ENCODE data around the gene PTCH1. TPM values are rescaled to one million over a fixed set of nuclear protein-coding genes. Genes with fewer than 3 reads are reported as not detected.

Gene PTCH1
- total RNA-seq, 1 experiment from 2014 or later: 6.6 TPM

DNA sequence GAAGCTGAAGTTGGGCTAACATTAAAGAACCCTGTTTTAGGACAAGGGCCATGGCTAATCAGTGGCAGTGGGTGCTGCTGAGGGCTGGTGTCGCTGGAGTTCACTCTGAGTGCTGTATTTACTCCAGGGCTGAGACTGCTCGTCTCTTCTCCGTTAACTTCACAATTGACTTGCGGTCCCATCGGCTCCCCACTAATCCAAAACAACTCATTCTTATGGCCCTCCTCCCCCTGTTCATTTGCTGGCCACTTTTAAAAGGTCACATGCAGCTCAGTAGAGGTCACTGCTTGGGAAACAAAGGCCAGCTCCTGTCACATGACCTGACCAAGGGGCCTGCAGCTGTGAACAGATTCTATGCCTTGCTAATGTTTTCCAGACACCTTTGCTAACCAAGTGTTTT is 38.4 kb downstream of the PTCH1 start:
- H3K9me3 ChIP-seq (ENCODE audit: control insufficient read depth, insufficient read depth, low read depth, low read length): no peaks in the 10 kb centered on the region
- TF ChIP-seq, protein P1, sequence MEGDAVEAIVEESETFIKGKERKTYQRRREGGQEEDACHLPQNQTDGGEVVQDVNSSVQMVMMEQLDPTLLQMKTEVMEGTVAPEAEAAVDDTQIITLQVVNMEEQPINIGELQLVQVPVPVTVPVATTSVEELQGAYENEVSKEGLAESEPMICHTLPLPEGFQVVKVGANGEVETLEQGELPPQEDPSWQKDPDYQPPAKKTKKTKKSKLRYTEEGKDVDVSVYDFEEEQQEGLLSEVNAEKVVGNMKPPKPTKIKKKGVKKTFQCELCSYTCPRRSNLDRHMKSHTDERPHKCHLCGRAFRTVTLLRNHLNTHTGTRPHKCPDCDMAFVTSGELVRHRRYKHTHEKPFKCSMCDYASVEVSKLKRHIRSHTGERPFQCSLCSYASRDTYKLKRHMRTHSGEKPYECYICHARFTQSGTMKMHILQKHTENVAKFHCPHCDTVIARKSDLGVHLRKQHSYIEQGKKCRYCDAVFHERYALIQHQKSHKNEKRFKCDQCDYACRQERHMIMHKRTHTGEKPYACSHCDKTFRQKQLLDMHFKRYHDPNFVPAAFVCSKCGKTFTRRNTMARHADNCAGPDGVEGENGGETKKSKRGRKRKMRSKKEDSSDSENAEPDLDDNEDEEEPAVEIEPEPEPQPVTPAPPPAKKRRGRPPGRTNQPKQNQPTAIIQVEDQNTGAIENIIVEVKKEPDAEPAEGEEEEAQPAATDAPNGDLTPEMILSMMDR (IDR thresholded peaks at IDR 0.05): no peak
- TF ChIP-seq SIN3A (IDR thresholded peaks at IDR 0.05; ENCODE audit: borderline replicate concordance, insufficient read depth, low read depth, low read length) (no peak), POLR2AphosphoS5 (IDR thresholded peaks at IDR 0.05; ENCODE audit: low read depth, low read length) (no peak), TCF7L2 (IDR thresholded peaks at IDR 0.05; ENCODE audit: low read depth, low read length) (no peak)
- TF ChIP-seq, protein P2, sequence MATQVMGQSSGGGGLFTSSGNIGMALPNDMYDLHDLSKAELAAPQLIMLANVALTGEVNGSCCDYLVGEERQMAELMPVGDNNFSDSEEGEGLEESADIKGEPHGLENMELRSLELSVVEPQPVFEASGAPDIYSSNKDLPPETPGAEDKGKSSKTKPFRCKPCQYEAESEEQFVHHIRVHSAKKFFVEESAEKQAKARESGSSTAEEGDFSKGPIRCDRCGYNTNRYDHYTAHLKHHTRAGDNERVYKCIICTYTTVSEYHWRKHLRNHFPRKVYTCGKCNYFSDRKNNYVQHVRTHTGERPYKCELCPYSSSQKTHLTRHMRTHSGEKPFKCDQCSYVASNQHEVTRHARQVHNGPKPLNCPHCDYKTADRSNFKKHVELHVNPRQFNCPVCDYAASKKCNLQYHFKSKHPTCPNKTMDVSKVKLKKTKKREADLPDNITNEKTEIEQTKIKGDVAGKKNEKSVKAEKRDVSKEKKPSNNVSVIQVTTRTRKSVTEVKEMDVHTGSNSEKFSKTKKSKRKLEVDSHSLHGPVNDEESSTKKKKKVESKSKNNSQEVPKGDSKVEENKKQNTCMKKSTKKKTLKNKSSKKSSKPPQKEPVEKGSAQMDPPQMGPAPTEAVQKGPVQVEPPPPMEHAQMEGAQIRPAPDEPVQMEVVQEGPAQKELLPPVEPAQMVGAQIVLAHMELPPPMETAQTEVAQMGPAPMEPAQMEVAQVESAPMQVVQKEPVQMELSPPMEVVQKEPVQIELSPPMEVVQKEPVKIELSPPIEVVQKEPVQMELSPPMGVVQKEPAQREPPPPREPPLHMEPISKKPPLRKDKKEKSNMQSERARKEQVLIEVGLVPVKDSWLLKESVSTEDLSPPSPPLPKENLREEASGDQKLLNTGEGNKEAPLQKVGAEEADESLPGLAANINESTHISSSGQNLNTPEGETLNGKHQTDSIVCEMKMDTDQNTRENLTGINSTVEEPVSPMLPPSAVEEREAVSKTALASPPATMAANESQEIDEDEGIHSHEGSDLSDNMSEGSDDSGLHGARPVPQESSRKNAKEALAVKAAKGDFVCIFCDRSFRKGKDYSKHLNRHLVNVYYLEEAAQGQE (IDR thresholded peaks at IDR 0.05; ENCODE audit: insufficient read depth in 1 of 2, low read depth in 2 of 2, low read length in 1 of 2): no peak
- intact Hi-C loops (cut with micrococcal nuclease; ENCODE audit: unreplicated experiment): no loop called here
- H3K27me3 ChIP-seq (ENCODE audit: control insufficient read depth, insufficient read depth, low read length): no peaks in the 10 kb centered on the region
- no peak overlapping the region for H3K4me3 ChIP-seq (ENCODE audit: low read depth in 2 of 2, low read length in 2 of 2)
- in situ Hi-C loops (cut with HindIII; ENCODE audit: low pct_unique_long_range_greater_than_20kb, low sequenced_read_pairs): no loop called here
- H3K27ac ChIP-seq (ENCODE audit: low read length): no peak overlapping the region
- no TSS peak for BruUV-seq (replicated peaks)
- H3K4me1 ChIP-seq (ENCODE audit: control insufficient read depth, insufficient read depth, low read length): no peaks in the 10 kb centered on the region
- DNase-seq (ENCODE audit: low read depth, low spot score) (no peak), ATAC-seq (no peak)
- ChIA-PET POLR2A (no interaction called here), CTCF (no interaction called here)
- no peaks in the 10 kb centered on the region; the same call in 1 of the 2 replicates for H3K36me3 ChIP-seq (ENCODE audit: control insufficient read depth, insufficient read depth, low read length)

DNA sequence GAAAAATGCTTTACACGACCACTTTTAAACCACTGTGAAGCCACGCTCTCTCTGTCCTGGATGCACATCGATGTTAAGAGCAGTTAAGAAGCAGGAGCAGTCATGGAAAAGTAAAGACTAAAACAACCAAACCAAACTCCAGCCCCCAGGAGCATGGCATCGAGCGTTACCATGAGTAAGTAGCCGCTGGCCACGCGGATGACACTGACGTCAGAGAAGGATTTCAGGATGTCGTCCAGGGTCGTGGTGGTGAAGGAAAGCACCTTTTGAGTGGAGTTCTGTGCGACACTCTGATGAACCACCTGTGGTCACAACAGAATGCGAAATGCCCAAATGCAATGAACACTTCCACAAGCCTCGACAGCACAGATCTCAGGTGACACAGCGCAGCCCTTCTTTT is 38.9 kb downstream of the PTCH1 start:
- Histone ChIP-seq H3K4me1 (ENCODE audit: control insufficient read depth, insufficient read depth, low read length) (no peaks in the 10 kb centered on the region), H3K27me3 (ENCODE audit: control insufficient read depth, insufficient read depth, low read length) (no peaks in the 10 kb centered on the region), H3K27ac (ENCODE audit: low read length) (no peak overlapping the region), H3K9me3 (ENCODE audit: control insufficient read depth, insufficient read depth, low read depth, low read length) (no peaks in the 10 kb centered on the region), H3K36me3 (ENCODE audit: control insufficient read depth, insufficient read depth, low read length) (no peaks in the 10 kb centered on the region; the same call in 1 of the 2 replicates), H3K4me3 (ENCODE audit: low read depth in 2 of 2, low read length in 2 of 2) (no peak overlapping the region)
- ChIA-PET CTCF (no interaction called here), POLR2A (no interaction called here)
- TF ChIP-seq, protein P2 (IDR thresholded peaks at IDR 0.05; ENCODE audit: insufficient read depth in 1 of 2, low read depth in 2 of 2, low read length in 1 of 2): no peak
- TF ChIP-seq POLR2AphosphoS5 (IDR thresholded peaks at IDR 0.05; ENCODE audit: low read depth, low read length) (no peak), TCF7L2 (IDR thresholded peaks at IDR 0.05; ENCODE audit: low read depth, low read length) (no peak), SIN3A (IDR thresholded peaks at IDR 0.05; ENCODE audit: borderline replicate concordance, insufficient read depth, low read depth, low read length) (no peak)
- TF ChIP-seq, protein P1 (IDR thresholded peaks at IDR 0.05): no peak
- intact Hi-C loops (cut with micrococcal nuclease; ENCODE audit: unreplicated experiment) (no loop called here), in situ Hi-C loops (cut with HindIII; ENCODE audit: low pct_unique_long_range_greater_than_20kb, low sequenced_read_pairs) (no loop called here)
- no peak for DNase-seq (ENCODE audit: low read depth, low spot score)
- ATAC-seq: no peak
- BruUV-seq (replicated peaks): no TSS peak

Data from Panc1 (cell line).